IMR-90 (cell line): ENCODE measurements around the gene CASZ1. TPM values are rescaled to one million over a fixed set of nuclear protein-coding genes. Genes with fewer than 3 reads are reported as not detected.

ENCODE experiments used
- ATAC-seq: fragments of 200-7000 bp; cut with Tn5 transposase; 2 replicates; pipeline ENCODE4 v1.9.1; 2020; ENCODE audit warnings: low read depth, mild to moderate bottlenecking, moderate library complexity
- BruUV-seq: library from RNA; stranded (reverse); fragments of 400-500 nt; replicated peaks from 2 replicates; lab custom pipeline; 2021; lab: Mats Ljungman, UMichigan
- CTCF ChIA-PET: fragments of 300-600 bp; formaldehyde crosslinking; extraction: SDS; loops from one replicate; lab custom pipeline; 2021; ENCODE audit warnings: antibody characterized with exemption; lab: Yijun Ruan, JAX
- POLR2A ChIA-PET: fragments of 300-600 bp; sonication (Branson Sonifier 250); formaldehyde crosslinking; loops from one replicate; lab custom pipeline; 2022; ENCODE audit warnings: antibody characterized with exemption; ENCODE audit not compliant: unreplicated experiment; lab: Charles Lee
- DNase-seq: peaks from one replicate; pipeline ENCODE4 v3.0.0; 2013
- H2AFZ ChIP-seq: replicated peaks from 2 replicates; pipeline ENCODE3; 2013; ENCODE audit warnings: low read length, mild to moderate bottlenecking; ENCODE audit not compliant: poor library complexity
- H2AK5ac ChIP-seq: 2 replicates; pipeline ENCODE4 v1.6.1; 2013; ENCODE audit warnings: low read depth, low read length, inconsistent platforms
- H2AK9ac ChIP-seq: replicated peaks from 2 replicates; pipeline ENCODE3; 2013; ENCODE audit warnings: mild to moderate bottlenecking, low read depth, low read length, moderate library complexity; ENCODE audit not compliant: poor library complexity
- H2BK120ac ChIP-seq: 2 replicates; pipeline ENCODE4 v1.6.1; 2013; ENCODE audit warnings: low read depth, low read length, inconsistent platforms
- H2BK15ac ChIP-seq: 3 replicates; pipeline ENCODE4 v1.6.1; 2013; ENCODE audit warnings: low read depth, low read length, inconsistent platforms
- H2BK20ac ChIP-seq: 2 replicates; pipeline ENCODE4 v1.6.1; 2013; ENCODE audit warnings: low read depth, mild to moderate bottlenecking, inconsistent platforms, low read length, moderate library complexity
- H2BK5ac ChIP-seq: 2 replicates; pipeline ENCODE4 v1.6.1; 2013; ENCODE audit warnings: mild to moderate bottlenecking, low read depth, low read length, inconsistent platforms; ENCODE audit not compliant: poor library complexity, severe bottlenecking
- H3K14ac ChIP-seq: replicated peaks from 2 replicates; pipeline ENCODE4 v1.6.1; 2013; ENCODE audit warnings: low read depth, low read length, inconsistent platforms
- H3K18ac ChIP-seq: 2 replicates; pipeline ENCODE4 v1.6.1; 2013; ENCODE audit warnings: low read depth, low read length, control low read depth
- H3K23ac ChIP-seq: 2 replicates; pipeline ENCODE4 v1.6.1; 2013; ENCODE audit warnings: low read depth, low read length, inconsistent platforms
- H3K27ac ChIP-seq: 2 replicates; pipeline ENCODE4 v1.5.1; 2013; ENCODE audit warnings: mild to moderate bottlenecking, control low read depth, low read length; ENCODE audit not compliant: insufficient read depth
- H3K27me3 ChIP-seq: 2 replicates; pipeline ENCODE4 v1.6.1; 2013; ENCODE audit warnings: low read length; ENCODE audit not compliant: control insufficient read depth, insufficient read depth
- H3K36me3 ChIP-seq: 2 replicates; pipeline ENCODE4 v1.6.1; 2013; ENCODE audit warnings: low read length, mixed read lengths; ENCODE audit not compliant: control insufficient read depth, insufficient read depth
- H3K4ac ChIP-seq: 2 replicates; pipeline ENCODE4 v1.6.1; 2013; ENCODE audit warnings: low read depth, low read length, inconsistent platforms
- H3K4me1 ChIP-seq: 2 replicates; pipeline ENCODE4 v1.6.1; 2013; ENCODE audit warnings: low read length, mixed read lengths; ENCODE audit not compliant: control insufficient read depth, insufficient read depth
- H3K4me2 ChIP-seq: 2 replicates; pipeline ENCODE4 v1.6.1; 2013; ENCODE audit warnings: low read depth, mild to moderate bottlenecking, control low read depth, low read length, moderate library complexity
- H3K4me3 ChIP-seq: 2 replicates; pipeline ENCODE4 v1.5.1; 2013; ENCODE audit warnings: low read depth, mild to moderate bottlenecking, control low read depth, low read length, moderate library complexity; ENCODE audit not compliant: insufficient read depth
- H3K56ac ChIP-seq: 2 replicates; pipeline ENCODE4 v1.6.1; 2013; ENCODE audit warnings: low read length, inconsistent platforms; ENCODE audit not compliant: insufficient read depth; ENCODE audit errors: extremely low read depth
- H3K79me1 ChIP-seq, 2 experiments: 2 replicates each; pipeline ENCODE4 v1.6.1; 2013; ENCODE audit warnings: low read length in 2 of 2, inconsistent platforms in 1 of 2, low read depth in 1 of 2
- H3K9ac ChIP-seq: 2 replicates; pipeline ENCODE4 v1.6.1; 2013; ENCODE audit warnings: low read depth, low read length, control low read depth
- H3K9me1 ChIP-seq: 2 replicates; pipeline ENCODE4 v1.6.1; 2013; ENCODE audit warnings: low read length, inconsistent platforms; ENCODE audit not compliant: insufficient read depth
- H3K9me3 ChIP-seq: 2 replicates; pipeline ENCODE4 v1.6.1; 2013; ENCODE audit warnings: low read length; ENCODE audit not compliant: control insufficient read depth, insufficient read depth
- H4K20me1 ChIP-seq: 2 replicates; pipeline ENCODE4 v1.6.1; 2013; ENCODE audit warnings: low read length, inconsistent platforms; ENCODE audit not compliant: insufficient read depth
- H4K5ac ChIP-seq: 2 replicates; pipeline ENCODE4 v1.6.1; 2013; ENCODE audit warnings: mild to moderate bottlenecking, low read depth, low read length, control low read depth
- H4K8ac ChIP-seq, 2 experiments: 2 replicates each; pipeline ENCODE4 v1.6.1; 2013; ENCODE audit warnings: low read depth in 2 of 2, low read length in 2 of 2, control low read depth in 1 of 2, inconsistent platforms in 1 of 2
- H4K91ac ChIP-seq: 2 replicates; pipeline ENCODE4 v1.6.1; 2013; ENCODE audit warnings: low read depth, low read length, inconsistent platforms; ENCODE audit not compliant: insufficient read depth
- CHD1 ChIP-seq: IDR thresholded peaks from 2 replicates; pipeline ENCODE4 v1.6.1; 2012; ENCODE audit warnings: low read depth, low read length, improper control_type of control experiment
- MAFK ChIP-seq: IDR thresholded peaks from 2 replicates; pipeline ENCODE4 v1.6.1; 2012; ENCODE audit warnings: low read depth, low read length, improper control_type of control experiment
- POLR2A ChIP-seq: IDR thresholded peaks from 2 replicates; pipeline ENCODE4 v1.6.1; 2012; ENCODE audit warnings: mild to moderate bottlenecking, low read depth, low read length
- RAD21 ChIP-seq: IDR thresholded peaks from 2 replicates; pipeline ENCODE4 v1.6.1; 2012; ENCODE audit warnings: low read length, improper control_type of control experiment
- RCOR1 ChIP-seq: IDR thresholded peaks from 2 replicates; pipeline ENCODE4 v1.6.1; 2012; ENCODE audit warnings: mild to moderate bottlenecking, low read length, improper control_type of control experiment; ENCODE audit not compliant: insufficient replicate concordance
- WGBS, 2 experiments: methylation state at CpG; one replicate each; pipeline versions ENCODE4 v1.1.5 to v1.1.7; 2013; ENCODE audit warnings: missing lambda C conversion rate in 2 of 2; ENCODE audit not compliant: insufficient read length in 1 of 2; ENCODE audit errors: extremely low coverage in 2 of 2; 5-methylcytosine and 5-hydroxymethylcytosine counted together
- dilution Hi-C: fragments of 300-500 bp; cut with HindIII; formaldehyde crosslinking; loops from one replicate; pipeline ENCODE4 v1.14.3; 2018; ENCODE audit warnings: low sequenced_read_pairs; ENCODE audit not compliant: unreplicated experiment
- in situ Hi-C: fragments of 300-500 bp; cut with MboI; formaldehyde crosslinking; loops from 3 replicates; pipeline ENCODE4 v1.14.3; 2019; ENCODE audit warnings: low sequenced_read_pairs, inconsistent platforms, mixed read lengths
- intact Hi-C: fragments of 100-400 bp; cut with micrococcal nuclease; formaldehyde crosslinking; loops from 2 replicates; pipeline ENCODE4 v1.10.0; 2022
- polyA plus RNA-seq, 3 experiments: library from polyadenylated mRNA; depleted of rRNA; stranded (reverse); fragments of >200 nt; gene quantifications; 2 replicates each; pipeline ENCODE4 v1.2.3, GENCODE V29; 2012; ENCODE audit warnings: low replicate concordance in 1 of 3
- total RNA-seq: library from RNA; depleted of rRNA; stranded (reverse); fragments of >200 nt; gene quantifications from 2 replicates; pipeline ENCODE4 v1.2.3, GENCODE V29; 2012
- TF ChIP-seq, protein P1 (sequence below): fragments of 150-350 bp; IDR thresholded peaks from 2 replicates; pipeline ENCODE4 v1.6.1; 2017; ENCODE audit warnings: mild to moderate bottlenecking, antibody characterized with exemption, low read length, low read depth
- TF ChIP-seq, protein P2 (sequence below): fragments of 150-350 bp; IDR thresholded peaks from 2 replicates; pipeline ENCODE4 v1.6.1; 2016; ENCODE audit warnings: low read depth, mild to moderate bottlenecking, low read length, moderate library complexity, borderline replicate concordance

The CASZ1 gene
- total and polyA plus RNA-seq, 2 of the 4 experiments (the other 2 are of a cell fraction): 0.18 to 0.24 TPM

DNA sequence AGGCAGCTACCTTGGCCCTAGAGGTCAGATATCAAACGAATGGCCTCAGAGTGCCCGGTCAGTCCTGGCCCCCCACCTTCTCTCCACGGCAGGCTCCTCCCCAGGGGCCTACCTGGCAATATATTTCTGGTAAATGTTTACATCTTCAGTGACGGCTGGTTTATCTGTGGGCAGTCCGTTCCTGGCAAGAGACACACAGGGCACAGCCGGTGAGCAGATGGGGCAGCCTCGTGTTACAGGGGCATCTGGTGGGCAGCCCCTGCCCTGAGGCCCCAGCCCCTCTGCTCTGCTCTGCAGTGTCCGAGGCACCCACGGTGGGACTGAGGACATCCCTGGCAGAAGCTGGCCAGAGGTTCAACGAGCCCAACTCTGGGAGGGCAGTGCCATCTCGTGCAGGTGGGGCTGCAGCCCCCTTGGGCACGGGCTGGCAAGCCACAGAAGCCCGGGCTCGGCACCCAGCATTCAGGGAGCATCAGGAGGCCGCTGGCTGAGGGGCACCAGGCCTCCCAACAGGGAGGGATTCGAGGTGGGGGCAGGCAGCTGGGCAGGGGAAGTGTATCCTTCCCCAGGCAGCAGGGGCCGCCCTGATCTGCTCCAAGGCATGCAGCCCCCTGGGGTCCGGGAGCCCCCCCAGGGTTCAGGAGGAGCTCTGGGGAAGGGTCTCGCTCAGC is 137.9 kb downstream of the CASZ1 start:
- no peak overlapping the region for H3K4me2 ChIP-seq
- H3K4me1 ChIP-seq: peaks cover 1% of the 10 kb centered on the region; the same call in 1 of the 2 replicates
- H2BK120ac ChIP-seq: no peak overlapping the region
- H2BK20ac ChIP-seq: no peak overlapping the region
- no peaks in the 10 kb centered on the region for H3K79me1 ChIP-seq
- intact Hi-C loops: no loop called here
- H2AFZ ChIP-seq: no peak overlapping the region
- no peak overlapping the region for H3K14ac ChIP-seq
- no peaks in the 10 kb centered on the region for H3K9me3 ChIP-seq
- ATAC-seq (no peak), DNase-seq (no peak)
- H2BK15ac ChIP-seq: no peak overlapping the region
- H3K23ac ChIP-seq: no peak overlapping the region
- H3K9me1 ChIP-seq: no peaks in the 10 kb centered on the region
- BruUV-seq: no TSS peak
- no peak overlapping the region for H3K9ac ChIP-seq
- H4K20me1 ChIP-seq: no peaks in the 10 kb centered on the region
- POLR2A ChIA-PET: no interaction called here
- in situ Hi-C loops: no loop called here
- CTCF ChIA-PET: no interaction called here
- no peak overlapping the region for H3K56ac ChIP-seq
- H3K36me3 ChIP-seq: no peaks in the 10 kb centered on the region
- peaks cover 3% of the 10 kb centered on the region; the same call in 1 of the 2 replicates for H3K27me3 ChIP-seq
- H4K91ac ChIP-seq: no peak overlapping the region
- no peak overlapping the region for H2AK9ac ChIP-seq
- TF ChIP-seq, protein P1, sequence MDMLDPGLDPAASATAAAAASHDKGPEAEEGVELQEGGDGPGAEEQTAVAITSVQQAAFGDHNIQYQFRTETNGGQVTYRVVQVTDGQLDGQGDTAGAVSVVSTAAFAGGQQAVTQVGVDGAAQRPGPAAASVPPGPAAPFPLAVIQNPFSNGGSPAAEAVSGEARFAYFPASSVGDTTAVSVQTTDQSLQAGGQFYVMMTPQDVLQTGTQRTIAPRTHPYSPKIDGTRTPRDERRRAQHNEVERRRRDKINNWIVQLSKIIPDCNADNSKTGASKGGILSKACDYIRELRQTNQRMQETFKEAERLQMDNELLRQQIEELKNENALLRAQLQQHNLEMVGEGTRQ: no peak
- no peak for TF ChIP-seq POLR2A
- TF ChIP-seq MAFK: no peak
- TF ChIP-seq, protein P2, sequence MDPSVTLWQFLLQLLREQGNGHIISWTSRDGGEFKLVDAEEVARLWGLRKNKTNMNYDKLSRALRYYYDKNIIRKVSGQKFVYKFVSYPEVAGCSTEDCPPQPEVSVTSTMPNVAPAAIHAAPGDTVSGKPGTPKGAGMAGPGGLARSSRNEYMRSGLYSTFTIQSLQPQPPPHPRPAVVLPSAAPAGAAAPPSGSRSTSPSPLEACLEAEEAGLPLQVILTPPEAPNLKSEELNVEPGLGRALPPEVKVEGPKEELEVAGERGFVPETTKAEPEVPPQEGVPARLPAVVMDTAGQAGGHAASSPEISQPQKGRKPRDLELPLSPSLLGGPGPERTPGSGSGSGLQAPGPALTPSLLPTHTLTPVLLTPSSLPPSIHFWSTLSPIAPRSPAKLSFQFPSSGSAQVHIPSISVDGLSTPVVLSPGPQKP: no peak
- TF ChIP-seq RAD21: no peak
- TF ChIP-seq RCOR1: no peak
- TF ChIP-seq CHD1: no peak
- H3K4ac ChIP-seq: no peak overlapping the region
- H4K8ac ChIP-seq: no peak overlapping the region
- 70% methylated on average over 2 of the region's 19 CpGs; no CpG with 5 or more reads in 1 of the 2 experiments for WGBS, 2 experiments
- no peak overlapping the region for H3K4me3 ChIP-seq
- H3K27ac ChIP-seq: no peak overlapping the region
- no peak overlapping the region for H2AK5ac ChIP-seq
- H4K5ac ChIP-seq: no peak overlapping the region
- dilution Hi-C loops: no loop called here
- H2BK5ac ChIP-seq: no peak overlapping the region
- no peak overlapping the region for H3K18ac ChIP-seq
